Coronary artery (tissue), 2 donors: ENCODE results near the gene DIS3L2.

Source experiments
- DNase-seq: peaks from one replicate; pipeline ENCODE4 v3.0.0-alpha.2; 2017; ENCODE audit warnings: low spot score
- H3K27ac ChIP-seq, 2 donors: fragments of 200-600 bp; sonication (generic); one replicate each; pipeline ENCODE4 v1.5.1; 2016 to 2019
- H3K4me3 ChIP-seq: fragments of 200-600 bp; sonication (generic); 2 replicates; pipeline ENCODE4 v1.5.1; 2016; ENCODE audit warnings: mild to moderate bottlenecking, moderate library complexity
- TF ChIP-seq, protein P1 (sequence below): fragments of 200-600 bp; sonication (generic); IDR thresholded peaks from one replicate; pipeline ENCODE4 v1.5.1; 2019; ENCODE audit warnings: antibody characterized with exemption

Gene DIS3L2

GRCh38 chr2:232203166-232203891 is 241.8 kb downstream of the DIS3L2 start:
- TF ChIP-seq, protein P1, sequence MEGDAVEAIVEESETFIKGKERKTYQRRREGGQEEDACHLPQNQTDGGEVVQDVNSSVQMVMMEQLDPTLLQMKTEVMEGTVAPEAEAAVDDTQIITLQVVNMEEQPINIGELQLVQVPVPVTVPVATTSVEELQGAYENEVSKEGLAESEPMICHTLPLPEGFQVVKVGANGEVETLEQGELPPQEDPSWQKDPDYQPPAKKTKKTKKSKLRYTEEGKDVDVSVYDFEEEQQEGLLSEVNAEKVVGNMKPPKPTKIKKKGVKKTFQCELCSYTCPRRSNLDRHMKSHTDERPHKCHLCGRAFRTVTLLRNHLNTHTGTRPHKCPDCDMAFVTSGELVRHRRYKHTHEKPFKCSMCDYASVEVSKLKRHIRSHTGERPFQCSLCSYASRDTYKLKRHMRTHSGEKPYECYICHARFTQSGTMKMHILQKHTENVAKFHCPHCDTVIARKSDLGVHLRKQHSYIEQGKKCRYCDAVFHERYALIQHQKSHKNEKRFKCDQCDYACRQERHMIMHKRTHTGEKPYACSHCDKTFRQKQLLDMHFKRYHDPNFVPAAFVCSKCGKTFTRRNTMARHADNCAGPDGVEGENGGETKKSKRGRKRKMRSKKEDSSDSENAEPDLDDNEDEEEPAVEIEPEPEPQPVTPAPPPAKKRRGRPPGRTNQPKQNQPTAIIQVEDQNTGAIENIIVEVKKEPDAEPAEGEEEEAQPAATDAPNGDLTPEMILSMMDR, result no peak
- Histone ChIP-seq H3K4me3 (no peak overlapping the region), H3K27ac (no peak overlapping the region)
- no peak for DNase-seq

DNA sequence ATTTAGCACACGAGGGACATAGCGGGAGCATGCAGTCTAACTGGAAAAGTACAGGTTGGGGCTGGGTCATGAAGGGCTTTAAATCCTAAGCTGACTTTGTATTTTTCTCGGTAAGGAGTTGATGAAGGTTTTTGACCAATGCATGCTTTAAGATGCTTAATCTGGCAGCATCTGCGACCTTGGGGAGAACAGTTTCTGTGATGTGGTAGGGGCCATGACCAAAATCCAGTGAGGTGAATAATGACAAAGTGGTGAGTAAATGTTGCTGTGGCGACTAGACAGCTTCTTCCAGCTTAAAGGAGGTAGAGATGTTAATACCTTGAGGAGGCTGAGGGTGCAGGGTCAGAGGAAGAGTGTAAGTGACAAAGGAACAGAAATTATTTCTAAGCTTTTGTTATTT is 242.4 kb downstream of the DIS3L2 start:
- no peak overlapping the region for H3K27ac ChIP-seq

DNA sequence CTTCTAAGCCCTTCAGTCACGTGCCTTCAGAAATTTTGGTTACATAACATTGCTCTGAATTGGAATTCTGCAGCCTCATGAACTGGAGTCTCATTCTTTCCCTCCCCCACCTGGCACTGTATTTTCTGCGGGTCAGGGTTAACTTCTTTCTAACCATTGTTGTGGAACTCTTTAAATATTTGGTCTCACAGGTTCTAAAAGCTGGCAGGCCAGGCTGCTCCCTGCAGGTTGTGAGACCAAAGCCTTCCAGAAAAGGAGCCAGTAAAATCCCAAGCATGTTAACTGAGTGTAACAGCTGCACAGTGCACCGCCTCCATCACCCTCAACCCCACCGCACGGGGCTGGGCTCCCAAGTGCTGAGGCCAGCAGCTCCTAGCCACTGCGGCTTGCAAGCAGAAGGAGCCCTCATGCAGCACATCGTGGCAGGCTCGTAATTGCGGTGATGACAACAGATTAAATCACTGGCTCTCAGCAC is 243.0 kb downstream of the DIS3L2 start:
- H3K27ac ChIP-seq, result no peak overlapping the region
- DNase-seq, result no peak
- TF ChIP-seq, protein P1, result no peak
- no peak overlapping the region for H3K4me3 ChIP-seq

More for the DNA sequence above, 242.4 kb downstream of the DIS3L2 start:
- no peak for DNase-seq
- H3K4me3 ChIP-seq, result no peak overlapping the region
- TF ChIP-seq, protein P1, result no peak

DNA sequence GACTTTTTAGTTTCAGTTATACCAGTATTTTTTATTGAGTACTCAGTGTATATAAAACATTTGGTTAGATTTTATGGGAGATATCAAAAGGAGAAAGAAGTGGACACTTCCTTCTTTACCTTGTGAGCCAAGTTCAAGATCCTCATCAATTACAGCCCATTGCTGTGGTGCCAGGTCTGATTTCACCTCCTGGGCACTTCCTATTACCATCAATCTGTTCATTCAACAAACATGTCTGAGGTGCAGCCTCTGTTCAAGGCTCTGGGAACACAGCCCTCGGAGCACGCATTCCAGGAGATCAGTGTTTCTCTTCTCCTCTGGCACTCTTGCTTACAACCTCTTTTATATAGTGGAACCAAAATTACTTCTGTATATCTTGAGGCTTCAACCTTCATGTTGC is 245.7 kb downstream of the DIS3L2 start:
- Histone ChIP-seq H3K27ac (no peak overlapping the region), H3K4me3 (no peak overlapping the region)
- no peak for DNase-seq
- TF ChIP-seq, protein P1, result no peak

DNA sequence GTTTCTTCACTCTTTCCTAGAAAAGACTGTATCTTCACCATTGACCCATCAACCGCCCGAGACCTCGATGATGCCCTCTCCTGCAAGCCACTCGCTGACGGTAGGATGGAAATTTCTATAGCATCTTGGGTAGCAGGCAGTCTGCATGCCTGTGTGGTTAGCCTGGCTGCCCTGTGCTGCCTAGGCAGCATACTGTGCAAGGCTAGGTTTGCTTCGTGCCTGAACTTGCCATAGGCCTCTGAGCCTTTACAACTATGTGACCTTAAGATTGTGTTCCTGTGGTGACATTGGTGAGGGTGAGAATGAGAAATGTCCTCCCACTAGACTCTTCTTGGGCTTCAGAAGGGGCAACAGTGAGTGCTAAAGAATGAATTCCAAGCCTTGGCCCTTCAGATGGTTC is 248.8 kb downstream of the DIS3L2 start:
- TF ChIP-seq, protein P1, result no peak
- Histone ChIP-seq H3K27ac (no peak overlapping the region), H3K4me3 (no peak overlapping the region)
- no peak for DNase-seq

DNA sequence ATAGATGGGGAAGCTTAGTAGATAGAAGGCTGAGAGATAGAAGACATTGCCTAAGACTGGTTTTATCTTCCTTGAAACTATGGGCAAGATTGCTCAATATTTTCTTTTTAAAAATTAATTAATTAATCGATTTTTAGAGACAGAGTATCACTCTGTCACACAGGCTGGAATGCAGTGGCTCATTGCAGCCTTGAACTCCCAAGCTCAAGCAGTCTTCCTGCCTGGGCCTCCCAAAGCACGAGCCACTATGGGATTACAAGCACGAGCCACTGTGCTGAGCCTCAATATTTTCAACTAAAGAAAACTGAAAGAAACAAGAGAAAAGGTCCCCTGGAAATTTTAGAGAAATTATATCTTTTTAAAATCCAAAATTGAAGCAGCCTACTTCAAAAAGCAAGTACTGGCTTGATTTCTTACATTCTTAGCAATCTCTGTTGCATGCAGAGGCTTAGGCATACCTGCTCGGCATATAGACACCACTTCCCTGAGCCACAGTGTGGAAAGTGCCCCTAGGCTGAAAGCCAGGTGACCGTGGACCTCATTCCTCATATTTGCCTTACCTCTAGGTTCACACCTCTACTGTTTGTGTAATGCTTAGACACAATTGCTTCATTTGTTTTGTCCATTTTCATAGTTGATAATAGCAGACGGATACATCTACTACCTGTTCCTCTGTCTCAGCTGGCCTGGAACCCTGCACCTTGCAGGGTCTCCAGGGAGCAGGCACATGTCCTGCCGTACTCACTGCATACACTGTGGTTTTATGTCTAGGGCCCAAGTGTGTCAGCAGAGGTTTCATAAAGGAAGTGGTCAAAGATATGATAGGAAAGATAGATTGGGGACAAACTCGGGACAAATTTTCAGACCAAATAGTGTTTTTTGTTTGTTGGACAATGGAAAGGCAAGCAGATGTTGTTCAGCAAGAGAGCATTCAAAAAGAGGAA is 250.5 kb downstream of the DIS3L2 start:
- no peak for DNase-seq
- Histone ChIP-seq H3K27ac (no peak overlapping the region), H3K4me3 (no peak overlapping the region)
- TF ChIP-seq, protein P1, result no peak
